ENCODE data around the gene TRIM9.
"Not testable (repeated sequence)": the region's sequence is repeated elsewhere in the genome, so short reads cannot be mapped to it uniquely, and the experiment has no call there.

The TRIM9 gene

DNA sequence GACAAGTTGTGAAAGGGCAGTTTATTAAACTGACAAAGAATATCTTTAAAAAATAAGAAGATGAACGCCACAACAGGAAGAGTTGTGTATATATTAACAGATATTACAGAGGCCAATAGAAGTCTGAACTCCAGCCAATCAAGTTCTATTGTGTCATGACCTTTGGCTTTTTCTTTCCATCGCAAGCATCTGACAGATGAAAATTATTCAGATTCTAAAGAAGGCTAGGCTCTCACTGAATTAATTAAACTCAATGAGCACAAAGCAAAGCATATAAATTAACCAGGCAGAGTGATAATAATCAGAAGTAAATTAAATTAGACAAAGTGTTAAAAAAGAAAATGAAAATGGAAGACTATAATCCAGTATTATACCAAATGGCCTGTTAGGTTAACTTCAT, 88.6 kb downstream of the TRIM9 start:
- DNase-seq (ENCODE audit: low read depth in 3 of 3, low spot score in 1 of 3): no peak

DNA sequence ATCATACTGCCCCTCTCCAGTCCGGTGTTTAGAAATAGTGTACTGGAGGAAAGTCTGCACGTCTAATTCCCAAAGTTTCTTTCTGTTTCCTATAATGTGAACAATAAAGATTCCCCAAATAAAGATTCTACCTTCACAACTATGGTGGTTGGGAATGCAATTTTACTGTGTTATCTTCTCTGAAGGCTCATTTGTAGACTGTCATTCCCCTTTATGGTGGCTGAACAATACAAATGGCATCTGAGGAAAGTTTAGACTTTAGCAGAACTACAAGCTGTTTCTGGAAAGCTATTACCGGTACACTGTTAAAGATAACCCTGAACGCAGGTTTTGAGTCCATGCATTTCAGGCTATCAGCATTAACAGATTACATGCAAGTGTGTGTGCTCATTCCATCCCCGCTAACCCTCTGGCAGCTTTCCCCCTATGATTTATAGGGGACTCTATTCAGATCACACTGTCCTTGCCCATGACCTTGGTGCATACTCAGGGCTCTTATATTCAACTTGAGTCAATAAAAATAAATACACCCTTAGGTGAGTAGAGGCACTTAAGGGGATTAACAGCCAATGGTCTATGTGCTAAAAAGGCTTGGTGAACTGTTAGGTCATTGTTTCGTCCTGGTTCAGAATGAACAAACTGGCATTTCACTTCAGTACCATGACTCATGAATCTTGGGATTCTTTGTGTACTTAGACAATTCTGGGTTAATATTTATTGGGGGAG, 89.9 kb downstream of the TRIM9 start:
- DNase-seq (ENCODE audit: low read depth in 3 of 3, low spot score in 1 of 3): no peak

DNA sequence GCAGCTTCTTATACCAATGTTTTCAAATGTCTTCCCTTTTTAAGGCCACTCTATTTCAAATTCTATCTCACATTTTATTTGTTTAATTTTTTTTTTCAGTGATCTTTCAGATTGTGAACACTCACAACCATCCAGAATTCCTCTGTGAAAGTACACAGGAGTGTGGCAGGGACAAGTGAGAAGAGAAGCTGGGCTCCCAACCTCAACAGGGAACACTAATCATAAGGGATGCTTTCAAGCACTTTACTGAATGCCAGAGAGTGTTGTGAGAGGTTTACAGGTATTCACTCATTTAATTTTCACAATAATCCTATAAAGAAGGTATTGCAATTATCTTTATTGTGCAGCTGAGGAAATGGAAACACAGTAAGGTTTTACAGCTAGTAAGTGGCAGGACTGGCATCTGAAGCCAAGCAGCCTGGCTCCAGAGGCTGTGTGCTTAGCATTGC, 90.5 kb downstream of the TRIM9 start:
- no peak for DNase-seq (ENCODE audit: low read depth in 3 of 3, low spot score in 1 of 3)

DNA sequence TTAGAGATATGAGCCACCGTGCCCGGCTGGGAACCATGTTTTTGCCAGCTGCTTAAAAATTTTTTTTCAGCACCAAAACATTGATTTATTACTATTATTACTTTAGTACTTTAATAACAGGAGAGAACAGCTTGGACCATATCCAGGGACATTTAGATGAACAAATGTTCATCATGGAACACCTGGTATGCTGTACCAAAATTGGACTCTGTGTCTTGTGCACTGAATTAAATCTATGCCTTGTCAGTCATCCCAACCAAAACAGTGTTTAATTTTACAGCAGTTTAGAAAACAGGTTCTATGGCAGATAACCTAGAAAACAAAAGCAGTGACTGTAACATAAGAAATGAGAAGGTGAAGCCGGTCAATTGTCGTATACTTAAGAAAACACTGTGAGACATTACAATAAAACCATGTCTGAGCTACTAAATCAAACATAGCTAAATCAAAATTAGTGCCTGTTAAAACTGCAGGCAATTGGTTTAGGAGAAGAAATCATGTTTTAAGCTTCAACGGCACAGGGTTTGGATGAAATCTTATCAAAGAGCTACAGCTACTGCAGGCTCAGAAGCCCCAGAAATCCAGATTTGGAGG, 92.4 kb downstream of the TRIM9 start:
- DNase-seq (ENCODE audit: low read depth in 3 of 3, low spot score in 1 of 3): no peak

DNA sequence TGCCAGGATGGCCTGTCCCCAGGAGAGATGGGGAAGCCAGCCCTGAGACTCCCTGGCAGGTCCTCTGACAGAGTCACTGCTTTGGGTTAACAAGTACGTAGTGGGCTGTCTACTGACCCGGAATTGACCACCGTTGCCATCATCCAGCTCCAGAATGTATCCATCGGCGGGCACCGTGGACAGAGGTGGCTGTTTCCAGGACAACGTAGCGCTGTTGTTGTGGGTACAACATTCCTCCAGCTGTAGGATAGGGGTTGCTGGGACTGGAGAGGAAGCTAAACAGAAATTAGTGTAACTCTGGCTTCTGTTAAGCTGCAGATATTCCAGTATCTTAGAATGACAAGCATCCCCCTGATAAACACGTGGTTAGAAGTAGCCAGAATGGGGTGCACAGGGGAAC, 94.3 kb downstream of the TRIM9 start:
- DNase-seq (ENCODE audit: low read depth in 3 of 3, low spot score in 1 of 3): no peak

DNA sequence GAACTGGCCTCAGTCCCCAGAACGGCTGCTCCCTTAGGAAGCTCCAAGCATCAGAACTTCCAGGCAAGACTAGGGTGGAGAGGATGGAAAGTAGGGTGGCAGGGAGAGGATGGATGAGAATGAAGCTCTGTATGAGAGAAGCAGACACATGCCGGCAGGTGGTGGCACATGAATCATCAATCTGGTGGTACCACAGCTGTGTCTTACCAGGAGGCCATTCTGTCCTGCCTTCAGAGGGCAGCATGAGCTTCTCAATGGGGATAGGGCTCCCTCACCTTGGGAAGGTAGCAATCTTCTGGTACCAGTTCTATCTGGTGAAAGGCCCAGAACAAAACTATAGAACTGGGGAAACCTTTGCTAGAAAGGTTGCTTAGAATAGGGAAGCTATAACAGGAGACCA, 95.2 kb downstream of the TRIM9 start:
- no peak for DNase-seq (ENCODE audit: low read depth in 3 of 3, low spot score in 1 of 3)

DNA sequence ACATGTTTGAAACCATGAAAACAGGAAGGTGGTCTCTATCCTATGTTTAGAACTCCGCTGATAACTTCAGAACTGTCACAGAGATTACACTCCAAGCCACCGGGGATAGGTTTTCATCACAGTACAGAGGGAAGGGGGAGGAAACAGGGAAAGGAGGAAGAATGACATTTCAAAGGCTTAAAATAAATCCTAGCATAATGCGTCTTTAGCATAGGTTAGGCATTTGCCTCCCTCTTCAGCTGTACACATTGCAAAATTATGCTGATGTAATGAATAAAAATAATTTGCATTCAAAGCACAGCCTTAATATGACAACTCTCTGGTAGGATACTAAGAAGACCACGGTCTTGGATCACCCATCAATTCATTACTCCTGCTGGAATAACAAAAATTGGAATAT, 96.3 kb downstream of the TRIM9 start:
- no peak for DNase-seq (ENCODE audit: low read depth in 3 of 3, low spot score in 1 of 3)

DNA sequence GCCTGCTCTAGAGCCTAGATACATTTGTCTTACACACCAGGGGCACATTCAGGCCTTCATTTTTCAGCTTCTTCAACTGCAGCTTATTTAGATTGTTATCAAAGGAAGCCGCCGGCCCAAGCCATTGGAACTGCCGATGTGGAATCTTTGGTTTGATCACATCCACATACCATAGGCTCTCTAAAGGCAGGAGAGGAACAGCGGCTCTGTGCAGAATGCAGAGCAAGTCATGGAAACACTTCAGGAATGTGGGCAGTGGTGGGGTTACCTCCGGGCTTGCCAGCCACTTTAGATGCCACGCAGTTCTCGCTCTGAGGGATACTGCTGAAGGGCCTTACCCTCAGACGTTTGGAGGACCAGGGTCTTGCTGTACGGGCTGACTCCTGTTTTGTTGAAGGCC, 97.2 kb downstream of the TRIM9 start:
- no peak for DNase-seq (ENCODE audit: low read depth in 3 of 3, low spot score in 1 of 3)

DNA sequence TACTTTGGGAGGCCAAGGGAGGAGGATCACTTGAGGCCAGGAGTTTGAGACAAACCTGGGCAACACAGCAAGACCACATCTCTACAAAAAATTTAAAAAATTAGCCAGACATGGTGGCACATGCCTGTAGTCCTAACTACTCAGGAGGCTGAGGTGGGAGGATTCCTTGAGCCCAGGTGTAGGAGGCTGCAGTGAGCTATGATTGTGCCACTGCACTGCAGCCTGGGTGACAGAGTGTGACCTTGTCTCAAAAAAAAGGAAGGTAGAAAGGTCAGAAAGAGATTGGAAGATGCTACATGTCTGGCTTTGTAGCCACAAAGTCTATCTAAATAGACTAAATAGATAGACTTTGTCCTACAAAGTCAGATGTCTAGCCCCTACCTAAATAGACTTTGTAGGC, 100.7 kb downstream of the TRIM9 start:
- not testable (repeated sequence) for DNase-seq (ENCODE audit: low read depth in 3 of 3, low spot score in 1 of 3)

DNA sequence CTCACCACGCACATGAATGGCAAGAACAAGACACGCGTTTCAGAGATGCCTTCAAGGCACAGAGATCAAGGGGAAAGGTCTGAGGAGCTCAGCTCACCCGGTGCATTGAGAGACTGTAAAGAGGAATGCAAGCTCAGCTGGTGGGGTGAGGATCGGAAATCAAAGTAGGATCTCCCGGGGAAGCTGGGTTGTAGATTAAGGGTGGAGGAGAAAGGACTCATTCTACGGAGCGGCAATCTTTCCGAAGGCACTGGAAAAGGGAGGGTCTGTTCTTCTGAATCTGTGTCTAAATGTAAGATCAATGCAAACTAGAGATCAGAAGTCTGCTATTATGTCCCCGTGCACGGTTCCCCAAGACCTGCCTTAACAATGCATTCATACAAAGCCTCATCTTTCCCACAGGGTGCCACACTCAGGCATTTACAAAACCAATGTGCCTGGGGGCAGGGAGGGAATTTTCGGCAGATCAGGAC, 109.0 kb downstream of the TRIM9 start:
- no peak for DNase-seq (ENCODE audit: low read depth in 3 of 3, low spot score in 1 of 3)

DNA sequence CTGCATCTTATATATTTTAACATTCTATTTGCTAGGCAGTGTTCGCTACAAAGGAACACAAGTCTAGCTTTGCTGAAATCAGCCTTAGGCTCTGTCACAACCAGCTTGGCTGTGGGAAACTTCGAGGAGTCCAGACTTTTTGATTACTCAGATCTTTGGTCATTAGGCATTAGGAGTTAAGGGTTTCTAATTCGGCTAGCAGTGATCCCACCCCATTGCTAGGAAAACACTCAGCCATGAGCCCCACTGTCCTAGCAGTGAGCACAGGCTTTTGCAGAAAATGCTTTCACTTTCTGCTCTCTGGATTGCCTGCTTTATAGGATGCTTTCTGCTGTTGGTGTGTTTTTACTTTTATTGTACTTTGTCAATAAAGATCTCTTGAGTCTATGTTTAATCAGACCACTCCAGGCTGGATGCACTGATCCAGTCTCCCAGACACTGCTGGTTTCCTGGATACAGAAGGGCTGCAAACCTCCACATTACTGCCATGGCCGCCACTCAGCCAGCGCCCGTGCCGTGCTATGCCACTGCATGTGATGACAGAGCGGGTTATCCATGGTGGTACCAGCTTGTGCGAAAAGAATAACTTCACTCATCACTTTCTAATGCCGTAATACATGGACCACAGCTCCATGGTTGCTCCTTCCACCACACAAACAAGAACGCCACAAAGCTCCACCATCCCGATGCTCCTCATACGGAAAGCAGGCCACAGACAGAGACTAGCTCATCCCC, 109.6 kb downstream of the TRIM9 start:
- no peak for DNase-seq (ENCODE audit: low read depth in 3 of 3, low spot score in 1 of 3)

DNA sequence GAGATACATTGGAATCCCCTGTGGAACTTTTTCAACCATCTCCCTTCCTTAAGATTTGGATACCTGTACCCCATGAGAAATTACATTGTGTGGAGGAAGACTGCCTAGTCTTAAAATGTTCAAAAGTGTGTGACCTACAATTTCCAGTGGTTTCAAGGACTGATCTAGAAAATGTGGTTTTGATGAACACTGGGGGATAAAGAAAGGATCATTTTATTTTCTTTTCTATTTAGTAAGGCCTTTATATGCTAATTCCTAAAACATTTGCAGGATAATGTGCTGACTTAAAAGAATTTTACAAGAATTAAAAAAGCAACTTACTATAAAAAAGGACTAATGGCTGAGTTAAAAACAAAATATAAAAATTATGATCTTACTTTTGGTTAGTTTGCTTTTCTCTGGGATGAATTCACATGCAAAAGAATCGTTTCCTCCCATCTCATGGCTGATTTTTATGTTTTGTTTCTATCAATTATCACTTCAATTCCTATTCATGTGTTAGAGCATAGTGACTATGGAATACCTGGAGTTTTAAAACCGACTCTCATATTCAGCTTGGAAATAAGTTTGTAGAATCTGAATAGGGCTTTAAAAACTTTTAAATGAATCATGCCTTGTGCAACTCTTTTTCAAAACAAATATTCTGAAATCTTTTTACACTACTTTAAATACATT, 110.7 kb downstream of the TRIM9 start:
- DNase-seq (ENCODE audit: low read depth in 3 of 3, low spot score in 1 of 3): no peak

DNA sequence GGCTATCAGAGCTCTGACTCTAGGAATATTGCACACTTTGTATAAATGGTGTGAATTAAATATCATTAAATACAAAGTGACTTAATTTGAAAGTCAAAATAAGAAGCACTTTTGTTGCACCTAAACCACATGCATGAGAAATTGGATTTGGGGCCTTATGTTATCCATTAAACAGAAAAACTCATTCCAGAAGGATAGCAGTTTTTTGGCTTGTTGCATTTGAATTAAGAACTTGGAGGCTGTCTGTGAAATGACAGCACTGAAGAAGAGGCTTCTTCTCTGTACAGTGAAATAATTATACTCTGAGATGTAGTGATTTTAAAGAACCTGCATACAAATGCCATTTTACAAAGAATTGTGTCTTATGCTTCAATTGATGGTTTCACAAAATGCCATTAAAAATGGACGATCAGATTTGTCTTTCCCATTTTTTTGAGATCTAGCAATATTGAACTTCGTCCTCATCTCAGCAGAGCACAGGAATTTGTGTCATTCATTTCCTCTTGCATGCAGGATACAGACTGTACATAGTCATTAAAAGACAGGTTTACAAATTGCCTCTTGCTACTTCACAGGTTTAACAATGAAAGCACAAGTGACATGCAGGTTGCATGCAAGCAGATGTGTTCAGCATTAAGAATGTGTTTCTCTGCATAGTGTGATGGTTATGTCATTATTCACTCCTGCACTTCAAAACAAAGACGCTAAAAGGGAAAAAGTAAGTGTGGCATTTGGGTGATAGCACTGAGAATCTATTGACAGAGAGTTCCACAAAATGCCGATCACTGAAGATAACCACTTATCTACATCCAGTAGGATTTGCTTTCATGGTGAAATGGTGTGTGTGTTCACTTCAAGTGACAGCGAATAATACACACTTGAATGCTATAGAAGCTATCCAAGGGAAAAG, 114.7 kb downstream of the TRIM9 start:
- no peak for DNase-seq (ENCODE audit: low read depth in 3 of 3, low spot score in 1 of 3)

DNA sequence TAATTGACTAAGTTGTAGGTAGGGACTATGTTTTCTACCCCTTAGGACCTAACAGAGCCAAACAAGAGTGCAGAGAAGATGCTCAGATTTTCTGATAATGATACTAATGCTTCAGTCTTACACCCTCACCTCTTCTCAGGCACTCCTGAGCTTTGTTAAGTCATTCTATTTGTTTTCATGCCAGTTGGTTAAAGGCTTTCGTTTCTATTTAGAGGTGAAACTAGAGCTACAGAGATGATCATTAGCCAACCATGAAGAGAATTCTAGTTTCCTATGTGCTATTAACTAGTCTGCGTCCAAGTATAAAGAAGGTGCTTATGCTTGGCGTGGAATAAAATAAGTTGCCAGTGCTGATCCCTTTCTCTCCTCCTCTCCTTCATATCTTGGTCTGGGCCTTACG, 116.0 kb downstream of the TRIM9 start:
- DNase-seq (ENCODE audit: low read depth in 3 of 3, low spot score in 1 of 3): no peak

DNA sequence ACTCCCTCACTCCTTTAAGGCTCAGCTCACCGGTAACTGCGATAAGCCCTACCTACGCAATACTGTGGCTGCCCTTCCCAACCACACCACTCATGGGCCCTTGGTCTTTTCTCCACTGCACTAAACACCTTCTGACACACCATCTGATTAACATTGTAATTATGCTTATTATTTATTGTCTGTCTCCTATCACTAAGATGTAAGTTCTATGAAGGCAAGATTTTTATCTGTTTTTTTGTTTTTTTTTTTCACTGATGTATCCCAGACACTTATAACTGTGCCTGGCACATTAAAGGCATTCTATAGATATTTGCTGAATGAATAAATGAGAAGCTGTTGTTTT, 116.4 kb downstream of the TRIM9 start:
- no peak for DNase-seq (ENCODE audit: low read depth in 3 of 3, low spot score in 1 of 3)

DNA sequence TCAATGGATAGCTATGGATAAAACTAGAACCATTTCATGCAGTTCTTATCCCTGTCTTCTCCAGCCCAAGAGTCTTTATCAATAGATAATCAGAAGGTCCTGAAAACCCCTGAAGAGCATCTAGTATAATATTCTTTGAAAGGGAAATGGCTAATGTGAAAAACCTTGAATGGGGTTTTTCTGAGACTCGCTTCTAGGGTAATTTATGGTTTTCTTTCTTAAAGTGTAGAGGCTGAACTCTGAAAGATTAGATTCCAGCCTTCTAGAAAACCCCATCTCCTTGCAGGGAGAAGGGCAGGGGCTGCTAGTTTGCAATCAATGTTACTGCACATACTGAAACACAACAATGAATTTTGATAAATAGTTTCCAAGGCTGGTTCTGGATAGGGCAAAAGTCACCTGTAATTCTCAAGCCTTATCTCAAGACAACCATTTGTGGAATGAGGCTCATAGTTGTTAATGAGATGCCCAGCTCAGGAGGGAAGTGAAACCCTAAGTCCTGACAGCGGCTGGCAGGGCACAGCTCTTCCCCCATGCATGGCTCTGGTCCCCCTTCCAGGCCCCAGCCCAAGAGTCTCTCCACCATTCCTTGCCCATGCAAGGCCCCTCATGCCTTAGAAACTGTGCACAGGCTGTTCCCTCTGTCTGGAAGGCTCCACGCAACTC, 116.9 kb downstream of the TRIM9 start:
- DNase-seq (ENCODE audit: low read depth in 3 of 3, low spot score in 1 of 3): no peak

DNA sequence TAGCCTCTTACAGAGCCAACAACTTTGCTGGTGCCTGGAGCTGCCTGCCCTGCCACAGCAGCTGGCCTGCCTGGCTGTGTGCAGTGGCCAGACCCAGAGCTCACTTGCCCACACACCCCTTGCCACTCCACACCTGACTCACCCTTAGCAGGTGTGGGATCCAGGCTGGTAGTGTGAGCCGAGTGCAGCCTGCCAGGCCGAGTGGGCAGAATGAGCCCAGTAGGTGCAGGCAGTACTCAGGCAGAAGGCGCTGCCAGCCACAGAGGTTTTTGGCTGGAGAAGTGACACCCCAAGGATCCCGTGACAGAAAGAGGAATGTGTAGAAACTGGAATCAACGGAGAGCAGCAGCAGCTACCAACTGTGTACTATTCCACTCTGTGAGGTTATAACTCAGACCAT, 120.8 kb downstream of the TRIM9 start:
- no peak for DNase-seq (ENCODE audit: low read depth in 3 of 3, low spot score in 1 of 3)

DNA sequence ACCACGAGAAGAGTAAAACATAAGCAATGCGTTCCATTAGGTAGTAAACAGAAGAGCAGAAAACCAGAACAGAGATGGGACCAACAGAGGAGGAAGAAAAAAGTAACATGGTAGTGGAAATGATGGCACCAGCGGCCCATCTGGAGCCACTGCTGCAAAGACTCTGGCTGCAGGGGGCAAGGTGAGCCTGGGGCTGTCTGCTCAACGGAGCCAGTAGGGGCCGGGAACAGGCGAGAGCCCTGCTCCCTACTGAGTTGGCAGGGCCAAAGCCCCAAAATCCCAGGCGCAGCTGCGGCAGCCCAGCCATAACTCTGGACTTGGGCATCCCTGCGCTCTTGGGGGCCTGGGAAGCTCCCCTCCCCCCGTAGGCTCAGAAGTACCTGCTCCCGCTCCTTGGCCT, 122.2 kb downstream of the TRIM9 start:
- DNase-seq (ENCODE audit: low read depth in 3 of 3, low spot score in 1 of 3): no peak

DNA sequence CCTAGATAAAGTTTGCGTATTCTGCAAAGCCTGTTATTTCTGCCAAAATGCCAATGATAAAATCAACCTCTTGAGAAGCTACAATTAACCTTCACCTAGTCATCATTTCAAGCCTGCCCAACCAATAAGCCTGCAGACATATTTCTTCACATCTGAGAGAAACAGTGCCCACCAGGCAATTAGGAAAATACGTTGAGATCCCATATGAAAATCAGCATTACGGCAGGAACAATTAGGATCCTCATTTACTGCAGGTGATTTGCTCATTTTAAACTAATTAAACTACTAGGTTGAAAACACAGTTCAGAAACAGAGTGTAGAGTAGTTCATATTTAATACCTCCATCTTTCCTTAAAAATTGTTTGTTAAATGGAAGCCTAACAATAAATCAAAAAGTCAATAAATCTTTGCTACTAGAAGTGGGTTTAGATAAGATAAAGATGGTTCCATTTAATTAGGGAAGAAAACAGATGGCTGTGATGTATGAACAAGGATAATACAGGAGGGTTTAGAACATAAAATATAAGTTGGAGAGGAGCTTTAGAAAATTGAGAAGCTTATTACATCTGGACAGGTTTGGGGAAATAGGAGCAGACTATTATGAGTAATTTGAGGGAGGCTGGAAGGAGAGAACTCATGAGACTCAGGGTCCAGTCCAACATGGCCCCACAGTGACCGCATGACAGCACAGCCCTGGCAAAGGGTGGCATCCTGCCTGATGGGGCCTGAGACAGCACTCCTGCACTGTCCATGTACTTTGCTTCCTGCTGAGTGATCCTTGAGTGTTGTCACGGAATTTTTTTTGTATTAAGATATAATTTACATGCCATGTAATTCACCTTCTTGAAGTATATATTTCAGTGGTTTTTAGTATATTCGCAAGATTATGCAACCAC, 123.8 kb downstream of the TRIM9 start:
- DNase-seq (ENCODE audit: low read depth in 3 of 3, low spot score in 1 of 3): no peak

All from stimulated activated CD4-positive, alpha-beta T cell treated with anti-CD3 and anti-CD28 coated beads, TNF-alpha, amount 100 ng/mL, for 1 hour (primary cell).